ENCODE results near the gene ATF1.
"Not testable (repeated sequence)": the region's sequence is repeated elsewhere in the genome, so short reads cannot be mapped to it uniquely, and the experiment has no call there.

ATF1 gene

DNA sequence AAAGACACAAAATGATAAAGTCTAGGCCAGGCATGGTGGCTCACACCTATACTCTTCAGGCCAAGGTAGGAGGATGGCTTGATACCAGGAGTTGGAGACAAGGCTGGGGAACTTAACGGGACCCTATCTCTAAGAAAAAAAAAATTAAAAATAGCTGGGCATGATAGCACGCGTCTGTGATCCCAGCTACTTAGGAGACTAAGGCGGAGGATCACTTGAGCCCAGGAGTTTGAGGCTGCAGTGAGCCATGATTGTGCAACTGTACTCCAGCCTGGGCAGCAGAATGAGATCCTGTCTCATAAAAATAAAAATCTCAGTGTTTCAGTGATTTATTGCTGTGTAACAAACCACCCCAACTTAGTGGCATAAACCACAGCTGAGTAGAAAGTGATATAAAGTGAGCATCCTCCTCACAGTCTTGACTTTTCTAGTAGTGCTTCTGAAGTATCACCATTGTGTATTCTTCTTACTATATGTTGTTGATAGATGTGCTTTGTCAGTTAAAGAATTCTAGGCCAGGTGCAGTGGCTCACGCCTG is 10.6 kb upstream of the ATF1 start:
- DNase-seq, result no peak

DNA sequence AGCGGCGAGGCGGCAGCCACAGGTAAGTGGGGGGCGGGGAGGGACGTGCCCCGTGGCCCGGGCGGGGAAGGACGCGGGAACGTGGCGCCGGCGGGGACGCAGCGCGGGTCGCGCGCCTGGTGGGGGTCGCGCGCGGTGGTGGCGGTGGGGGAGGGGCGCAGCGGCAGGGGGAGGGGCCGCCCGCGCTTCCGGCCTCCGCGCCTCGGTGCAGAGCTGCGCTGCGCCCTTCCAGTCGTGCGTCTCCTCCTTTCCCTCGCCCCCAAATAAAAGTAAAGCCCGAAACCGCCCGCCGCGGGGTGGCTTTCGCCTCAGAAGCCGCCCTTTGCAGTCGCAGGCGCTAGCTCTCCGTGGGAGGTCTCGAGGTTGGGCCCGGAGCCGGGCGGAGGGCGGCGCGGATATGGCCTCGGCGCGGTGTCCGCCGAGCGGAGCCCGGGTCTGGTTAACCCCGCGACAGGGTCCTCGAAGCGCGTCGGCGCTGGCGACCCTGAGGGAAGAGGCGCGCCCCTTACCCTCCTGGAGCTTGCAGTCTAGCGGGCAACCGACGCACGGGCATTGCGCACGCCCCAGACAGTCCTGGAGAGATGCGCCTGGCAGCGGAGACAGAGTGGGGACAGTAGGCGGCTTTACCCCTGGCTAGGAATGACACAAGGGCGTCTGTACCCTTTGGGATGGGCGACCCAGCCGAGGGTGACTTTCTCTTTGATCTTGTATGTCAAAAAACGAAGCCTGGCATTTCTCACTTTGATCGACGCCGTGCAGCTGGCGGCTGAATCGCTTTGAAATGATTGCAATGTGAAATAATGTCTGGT is 589 bp downstream of the ATF1 start:
- peak; percentile 82 for DNase-seq

DNA sequence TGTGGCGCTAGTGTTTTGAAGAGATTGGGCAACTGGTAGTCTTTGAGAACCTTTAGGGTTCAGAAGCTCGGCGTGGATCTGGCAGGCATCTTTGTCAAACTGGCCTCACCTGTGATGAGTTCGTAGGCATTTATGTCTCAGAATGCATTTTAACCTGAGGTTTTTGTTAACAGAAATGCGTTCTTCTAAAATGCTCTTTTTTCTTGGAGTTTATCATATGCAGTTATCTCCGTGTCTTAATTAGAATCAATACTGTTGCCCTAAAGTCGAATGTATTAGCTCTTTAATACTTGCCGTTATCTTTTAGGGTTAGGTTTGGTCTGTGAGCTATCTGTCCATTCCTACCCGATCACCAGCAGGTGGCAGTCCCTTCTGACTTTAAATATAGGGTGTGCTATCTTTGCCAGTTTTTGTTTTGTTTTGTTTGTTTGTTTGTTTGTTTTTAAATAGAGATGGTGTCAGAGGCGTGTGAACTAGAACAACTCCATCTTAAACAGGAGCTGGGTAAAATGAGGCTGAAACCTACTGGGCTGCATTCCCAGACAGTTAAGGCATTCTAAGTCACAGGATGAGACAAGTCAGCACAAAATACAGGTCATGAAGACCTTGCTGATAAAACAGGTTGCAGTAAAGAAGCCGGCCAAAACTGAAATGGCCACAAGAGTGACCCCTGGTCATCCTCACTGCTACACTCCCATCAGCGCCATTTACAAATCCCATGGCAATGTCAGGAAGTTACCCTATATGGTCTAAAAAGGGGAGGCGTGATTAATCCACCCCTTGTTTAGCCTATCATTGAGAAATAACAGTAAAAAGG is 1.4 kb downstream of the ATF1 start:
- peak; percentile 64 for DNase-seq

DNA sequence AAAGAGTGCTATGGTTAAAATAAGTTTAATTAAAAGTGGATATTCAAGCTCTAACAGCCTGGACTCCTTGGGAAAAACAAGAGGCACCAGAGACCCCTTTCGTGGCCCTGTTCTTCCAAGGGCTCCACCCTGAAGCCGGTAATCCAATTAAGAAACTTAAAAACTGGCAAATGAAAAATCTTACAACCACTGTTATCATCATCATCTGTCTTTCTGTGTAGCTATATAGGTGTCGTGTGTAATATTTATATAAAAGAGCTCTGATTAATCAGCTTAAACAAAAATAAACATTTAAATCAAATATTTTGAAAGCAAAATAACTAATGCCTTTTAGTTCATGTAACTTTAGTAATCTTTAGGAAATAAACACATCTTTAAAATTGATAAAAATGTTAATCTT is 4.5 kb downstream of the ATF1 start:
- DNase-seq, result no peak

DNA sequence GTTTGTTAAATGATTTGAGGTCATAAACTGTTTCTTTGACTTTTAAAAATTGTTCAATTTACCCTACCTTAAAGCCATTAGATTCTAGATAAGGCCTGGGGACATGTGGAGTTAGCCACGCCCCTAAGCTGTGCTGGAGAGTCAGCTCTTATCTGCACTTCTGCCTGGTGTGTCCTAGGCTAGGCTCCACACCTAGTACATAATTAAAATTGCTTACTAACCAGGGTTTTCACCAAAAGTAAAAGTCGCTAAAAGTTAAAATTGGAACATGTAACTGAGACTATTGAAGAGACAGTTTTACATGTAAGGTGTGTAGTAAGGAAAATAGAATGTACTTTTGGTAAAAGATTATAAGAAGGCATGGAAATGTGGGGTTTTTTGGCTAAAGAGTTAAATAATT is 4.9 kb downstream of the ATF1 start:
- not testable (repeated sequence) for DNase-seq

DNA sequence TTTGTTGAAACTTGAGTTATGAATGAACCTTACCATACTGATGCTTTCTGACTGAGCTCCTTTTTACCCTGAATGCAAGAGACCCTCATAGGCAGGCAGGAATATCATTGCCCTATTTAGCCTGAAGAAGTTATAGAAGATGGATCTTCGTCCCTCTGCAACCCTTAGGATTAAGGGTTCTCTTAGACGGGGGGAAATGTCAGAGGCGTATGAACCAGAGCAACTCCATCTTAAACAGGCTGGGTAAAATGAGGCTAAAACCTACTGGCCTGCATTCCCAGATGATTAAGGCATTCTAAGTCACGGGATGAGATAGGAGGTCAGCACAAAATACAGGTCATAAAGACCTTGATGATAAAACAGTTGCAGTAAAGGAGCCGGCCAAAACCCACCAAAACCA is 7.5 kb downstream of the ATF1 start:
- DNase-seq, result no peak

DNA sequence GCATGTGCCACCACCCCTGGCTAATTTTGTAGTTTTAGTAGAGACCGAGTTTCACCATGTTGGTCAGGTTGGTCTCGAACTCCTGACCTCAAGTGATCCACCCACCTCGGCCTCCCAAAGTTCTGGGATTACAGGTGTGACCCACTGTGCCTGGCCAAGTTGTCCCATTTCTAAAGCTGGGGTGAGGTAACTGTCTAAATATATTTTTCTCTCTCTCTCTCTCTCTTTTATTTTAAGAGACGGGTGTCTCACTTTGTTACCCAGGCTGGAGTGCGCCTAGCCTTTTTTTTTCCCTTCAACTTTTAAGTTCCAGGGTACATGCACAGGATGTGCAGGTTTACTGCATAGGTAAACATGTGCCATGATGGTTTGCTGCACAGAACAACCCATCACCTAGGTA is 8.6 kb downstream of the ATF1 start:
- DNase-seq, result no peak

DNA sequence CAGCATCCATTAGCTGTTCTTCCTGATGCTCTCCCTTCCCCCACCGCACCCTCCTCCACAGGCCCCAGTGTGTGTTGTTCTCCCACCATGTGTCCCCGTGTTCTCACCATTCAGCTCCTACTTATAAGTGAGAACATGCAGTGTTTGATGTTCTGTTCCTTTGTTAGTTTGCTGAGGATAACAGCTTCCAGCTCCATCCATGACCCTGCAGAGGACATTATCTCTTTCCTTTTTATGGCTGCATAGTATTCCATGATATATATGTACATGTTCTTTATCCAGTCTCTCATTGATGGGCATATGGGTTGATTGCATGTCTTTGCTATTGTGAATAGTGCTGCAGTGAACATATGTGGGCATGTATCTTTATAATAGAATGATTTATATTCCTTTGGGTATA is 9.0 kb downstream of the ATF1 start:
- DNase-seq, result no peak

DNA sequence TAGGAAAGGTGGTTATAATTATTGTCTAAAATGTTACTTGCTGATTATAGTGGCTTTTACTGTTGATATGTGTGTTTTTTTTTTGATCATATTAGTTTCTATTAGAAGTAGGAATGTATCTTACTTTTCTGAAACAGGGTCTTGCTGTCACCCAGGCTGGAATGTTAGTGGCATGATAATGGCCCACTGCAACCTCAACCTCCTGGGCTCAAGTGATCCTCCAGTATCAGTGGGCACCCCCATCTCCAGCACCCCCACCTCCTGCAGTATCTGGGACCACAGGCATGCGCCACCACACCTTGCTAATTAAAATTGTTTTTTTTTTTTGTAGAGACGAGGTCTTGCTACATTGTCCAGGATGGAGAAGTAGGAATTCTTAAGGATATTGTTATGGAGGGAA is 11.3 kb downstream of the ATF1 start:
- no peak for DNase-seq

DNA sequence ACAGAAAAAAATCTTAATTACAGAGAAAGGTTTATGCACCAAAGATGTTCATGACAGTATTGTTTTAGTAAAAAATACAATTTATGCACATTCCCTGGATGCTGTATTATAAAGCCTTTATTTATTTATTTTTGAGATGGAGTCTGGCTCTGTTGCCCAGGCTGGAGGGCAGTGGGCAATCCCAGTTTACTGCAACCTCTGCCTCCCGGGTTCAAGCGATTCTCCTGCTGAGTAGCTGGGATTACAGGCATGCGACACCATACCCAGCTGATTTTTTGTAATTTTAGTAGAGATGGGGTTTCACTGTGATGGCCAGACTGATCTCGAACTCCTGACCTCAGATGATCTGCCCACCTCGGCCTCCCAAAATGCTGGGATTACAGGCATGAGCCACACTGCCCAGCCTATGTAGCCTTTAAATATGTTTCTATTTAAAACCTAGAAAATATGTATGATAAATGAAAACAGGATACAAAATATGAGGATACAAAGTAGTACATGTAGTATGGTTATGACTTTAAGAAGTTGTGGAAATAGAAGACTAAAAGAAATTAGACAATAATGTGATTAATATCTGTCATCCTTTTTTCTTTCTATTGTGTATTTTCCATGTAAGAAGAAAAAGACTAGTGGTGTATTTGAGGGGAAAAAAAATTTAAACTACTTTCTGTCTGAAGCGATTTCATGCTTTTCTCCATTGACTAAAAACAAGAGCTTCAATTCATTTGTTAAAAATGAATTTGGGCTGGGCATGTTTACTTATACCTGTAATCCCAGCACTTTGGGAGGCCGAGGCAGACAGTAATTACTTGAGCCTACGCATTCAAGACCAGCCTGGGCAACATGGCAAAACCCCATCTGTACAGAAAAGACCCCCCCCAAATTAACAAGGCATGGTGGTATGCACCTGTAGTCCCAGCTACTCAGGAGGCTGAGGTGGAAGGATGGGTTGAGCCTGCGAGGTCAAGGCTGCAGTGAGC is 13.1 kb downstream of the ATF1 start:
- DNase-seq, result peak; percentile 42

DNA sequence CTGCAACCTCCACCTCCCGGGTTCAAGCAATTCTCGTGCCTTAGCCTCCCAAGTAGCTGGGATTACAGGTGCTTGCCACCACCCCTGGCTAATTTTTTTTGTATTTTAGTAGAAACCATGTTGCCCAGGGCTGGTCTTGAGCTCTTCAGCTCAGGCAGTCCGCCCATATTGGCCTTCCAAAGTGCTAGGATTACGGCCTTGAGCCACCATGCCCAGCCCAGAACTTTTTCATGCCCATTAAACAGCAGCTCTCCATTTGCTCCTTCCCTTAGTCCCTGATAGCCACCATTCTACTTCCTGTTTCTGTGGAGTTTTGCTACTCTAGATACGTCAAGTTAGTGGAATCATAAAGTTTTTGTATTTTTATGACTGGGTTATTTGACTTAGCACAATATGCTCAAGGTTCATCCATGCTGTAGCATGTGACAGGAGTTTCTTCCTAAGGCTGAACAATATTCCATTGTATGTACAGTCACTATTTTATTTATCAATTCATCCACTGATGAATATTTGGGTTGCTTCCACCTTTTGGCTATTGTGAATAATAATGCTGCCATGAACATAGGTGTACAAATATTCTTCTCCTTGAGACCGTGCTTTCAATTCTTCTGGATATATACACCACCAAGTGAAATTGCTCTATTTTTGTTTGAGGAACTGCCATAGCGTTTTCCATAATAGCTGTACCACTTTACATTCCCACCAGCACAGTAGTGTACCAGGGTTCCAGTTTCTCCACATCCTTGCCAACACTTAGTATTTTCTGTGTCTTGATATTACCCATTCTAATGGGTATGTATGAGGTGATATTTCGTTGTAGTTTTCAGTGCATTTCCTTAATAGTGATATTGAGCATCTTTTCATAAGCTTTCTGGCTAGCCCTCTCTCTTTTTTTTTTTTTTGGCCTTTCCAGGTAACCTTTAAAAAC is 15.0 kb downstream of the ATF1 start:
- DNase-seq, result no peak

DNA sequence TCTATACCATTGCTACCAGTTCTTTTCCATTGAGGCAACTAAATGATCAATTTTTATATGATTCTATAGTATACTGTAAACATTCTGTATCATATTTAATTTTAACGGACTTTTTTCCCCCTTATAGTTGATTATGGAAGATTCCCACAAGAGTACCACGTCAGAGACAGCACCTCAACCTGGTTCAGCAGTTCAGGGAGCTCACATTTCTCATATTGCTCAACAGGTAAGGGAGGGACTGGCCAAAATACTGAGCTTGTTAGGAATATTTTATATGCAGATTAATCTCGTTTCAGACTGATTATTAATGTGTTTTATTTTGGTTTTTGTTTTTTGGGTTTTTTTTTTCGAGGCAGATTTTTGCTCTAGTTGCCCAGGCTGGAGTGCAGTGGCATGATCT is 16.1 kb downstream of the ATF1 start:
- no peak for DNase-seq

DNA sequence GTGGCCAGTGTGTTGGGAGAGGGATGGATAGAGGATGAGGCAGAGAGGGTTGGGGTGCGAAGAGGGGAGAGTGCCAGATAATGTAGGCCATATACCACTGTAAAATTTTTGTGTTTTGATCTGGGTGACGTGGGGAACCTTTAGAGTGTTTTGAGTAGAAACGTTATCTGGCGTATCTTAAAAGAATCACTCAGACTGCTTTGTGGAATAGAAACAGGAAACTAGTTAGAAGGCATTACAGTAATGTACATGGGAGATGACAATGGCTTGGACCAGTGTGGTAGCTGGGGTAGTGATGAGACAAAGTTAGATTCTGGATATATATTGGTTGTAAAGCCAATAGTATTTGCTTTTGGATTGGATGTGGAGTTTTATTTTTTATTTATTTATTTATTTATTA is 20.6 kb downstream of the ATF1 start:
- DNase-seq, result peak; percentile 43

DNA sequence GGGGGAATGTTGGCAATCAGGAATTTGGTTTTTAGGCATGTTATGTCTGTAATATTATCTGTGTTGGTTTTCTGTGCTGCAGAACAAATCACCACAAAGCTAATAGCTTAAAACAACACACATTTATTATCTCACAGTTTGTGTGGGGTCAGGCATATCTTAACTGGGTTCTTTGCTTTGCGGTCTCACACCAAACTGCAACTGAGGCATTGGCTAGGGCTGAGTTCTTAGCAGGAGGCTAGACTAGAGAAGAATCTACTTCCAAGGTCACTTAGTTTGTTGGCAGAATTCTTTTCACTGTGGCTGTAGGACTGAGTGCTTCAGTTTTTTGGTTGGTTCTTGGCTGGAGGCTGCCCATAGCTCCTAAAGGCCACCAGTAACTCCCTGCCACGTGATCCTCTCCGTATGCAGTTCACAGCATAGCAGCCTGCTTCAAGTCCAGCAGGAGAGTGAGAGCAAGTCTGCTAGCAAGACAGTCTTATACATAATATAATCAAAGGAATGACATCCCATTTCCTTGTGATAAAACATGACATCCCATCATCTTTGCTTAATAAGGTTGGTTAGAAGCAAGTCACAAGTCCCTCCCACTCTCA is 21.6 kb downstream of the ATF1 start:
- DNase-seq, result no peak

DNA sequence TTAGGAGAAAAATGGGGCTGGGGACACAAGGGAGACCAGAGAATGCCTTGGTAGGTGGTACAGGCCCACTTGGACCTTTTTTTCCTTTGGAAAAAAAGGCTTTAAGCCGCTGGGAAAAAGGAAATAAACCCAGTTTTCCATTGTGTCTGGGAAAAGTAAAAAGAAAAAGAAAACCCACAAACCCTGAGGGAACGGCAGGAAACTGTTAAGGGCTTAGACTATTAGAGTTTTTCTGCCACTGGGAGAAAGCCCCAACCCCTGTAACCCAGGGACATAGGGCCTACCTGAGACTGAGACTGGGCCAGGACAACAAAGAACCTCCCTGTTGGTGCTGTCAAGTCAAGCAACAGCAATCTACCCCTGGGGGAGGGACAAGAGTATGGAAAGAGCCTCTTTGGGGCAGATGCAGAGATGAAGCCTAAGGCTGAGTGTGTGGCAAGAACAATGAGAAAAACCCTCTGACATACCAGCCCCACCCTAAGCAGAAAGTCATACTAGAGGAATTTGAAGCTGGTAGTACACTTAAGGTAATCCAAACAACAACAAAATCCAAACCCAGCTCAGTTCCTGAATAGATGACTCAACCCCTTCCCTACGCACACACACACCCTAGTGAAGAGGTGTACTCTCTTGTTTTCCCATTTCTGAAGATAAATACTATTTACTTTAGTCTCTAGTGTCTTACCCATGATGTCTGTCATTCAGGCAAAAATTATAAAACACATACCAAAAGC is 22.8 kb downstream of the ATF1 start:
- no peak for DNase-seq

DNA sequence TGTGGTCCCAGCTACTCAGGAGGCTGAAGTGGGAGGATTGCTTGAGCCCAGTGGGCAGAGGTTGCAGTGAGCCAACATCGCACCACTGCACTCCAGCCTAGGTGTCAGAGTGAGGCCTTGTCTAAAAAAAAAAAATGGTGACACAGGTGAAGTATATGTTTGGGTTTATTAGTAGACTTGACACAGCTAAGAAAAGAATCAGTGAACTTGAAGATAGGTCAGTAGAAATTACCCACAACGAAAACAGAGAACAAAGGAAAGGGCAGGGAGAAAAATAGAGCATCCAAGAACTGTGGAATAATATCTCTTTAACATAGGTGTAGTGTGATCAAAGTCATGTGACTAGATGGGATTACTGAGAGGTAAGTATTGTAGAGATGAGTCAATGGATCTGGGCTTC is 23.7 kb downstream of the ATF1 start:
- no peak for DNase-seq

DNA sequence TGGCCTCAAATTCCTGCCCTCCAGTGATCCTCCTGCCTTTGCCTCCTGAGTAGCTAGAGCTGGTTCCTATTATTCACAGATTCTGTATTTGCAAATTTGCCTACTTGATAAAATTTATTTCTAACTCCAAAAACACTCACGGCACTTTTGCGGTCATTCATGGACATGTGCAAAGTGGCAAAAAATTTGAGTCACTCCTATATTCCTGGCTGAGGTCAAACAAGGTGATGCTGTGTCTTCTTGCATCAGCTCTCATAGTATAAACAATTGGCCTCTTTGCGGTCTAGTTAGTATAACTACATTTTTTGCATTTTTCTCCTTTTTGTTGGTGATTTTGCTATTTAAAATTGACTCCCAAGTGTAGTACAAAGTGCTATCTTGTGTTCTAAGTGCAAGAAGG is 24.7 kb downstream of the ATF1 start:
- DNase-seq, result no peak

DNA sequence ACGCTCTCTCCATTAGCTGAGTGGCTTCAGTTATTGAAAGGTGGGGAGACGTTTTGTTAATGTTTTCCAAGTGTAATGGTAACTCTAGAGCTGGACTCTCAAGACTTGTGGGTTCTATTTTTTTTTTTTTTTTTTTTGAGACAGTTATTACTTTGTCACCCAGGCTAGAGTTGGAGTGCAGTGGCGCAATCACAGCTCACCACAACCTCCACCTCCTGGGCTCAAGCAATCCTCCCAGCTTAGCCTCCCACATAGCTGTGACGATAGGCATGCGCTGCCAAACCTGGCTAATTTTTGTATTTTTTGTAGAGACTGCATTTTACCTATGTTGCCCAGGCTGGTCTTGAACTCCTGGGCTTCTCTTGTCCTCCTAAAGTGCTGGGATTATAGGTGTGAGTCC is 26.2 kb downstream of the ATF1 start:
- no peak for DNase-seq

DNA sequence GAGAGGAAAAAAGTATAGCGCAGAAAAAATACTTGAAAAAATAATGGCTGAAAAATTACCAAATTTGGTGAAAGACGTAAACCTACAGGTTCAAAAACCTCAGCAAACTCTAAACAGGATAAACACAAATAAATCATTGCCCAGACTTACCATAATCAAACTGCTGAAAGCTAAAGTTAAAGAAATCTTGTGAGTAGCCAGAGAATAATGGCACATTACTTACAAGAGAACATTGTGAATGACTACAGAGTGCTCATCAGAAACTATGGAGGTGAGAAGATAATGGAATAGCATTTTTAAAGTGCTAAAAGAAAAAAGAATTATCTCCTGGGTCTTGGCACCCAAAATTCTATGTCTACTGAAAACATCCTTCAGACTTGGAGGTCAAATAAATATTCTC is 36.0 kb downstream of the ATF1 start:
- DNase-seq, result no peak

DNA sequence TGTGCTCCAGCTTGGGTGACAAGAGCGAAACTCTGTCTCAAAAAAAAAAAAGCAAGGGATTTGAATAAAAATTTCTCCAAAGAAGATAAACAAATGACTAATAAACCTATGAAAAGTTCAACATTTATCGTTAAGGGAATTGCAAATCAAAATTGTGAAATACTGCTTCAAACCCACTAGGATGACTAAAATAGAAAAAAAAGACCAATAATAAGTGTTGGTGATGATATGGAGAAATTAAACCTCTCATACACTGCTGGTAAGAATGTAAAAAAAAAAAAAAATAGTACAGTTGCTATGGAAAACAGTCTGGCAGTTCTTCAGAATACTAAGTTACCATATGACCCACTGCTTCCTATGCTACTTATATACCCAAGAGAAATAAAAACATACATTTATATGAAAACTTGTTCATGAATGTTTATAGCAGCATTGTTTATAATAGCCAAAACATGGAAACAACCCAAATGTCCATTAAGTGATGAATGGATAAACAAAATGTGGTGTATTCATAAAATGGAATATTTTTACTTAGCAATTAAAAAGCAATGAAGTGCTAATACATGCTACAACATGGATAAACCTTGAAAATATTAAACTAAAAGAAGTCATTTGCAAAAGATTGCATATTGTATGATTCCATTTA is 39.5 kb downstream of the ATF1 start:
- no peak for DNase-seq
